Measurements from ENCODE around the gene HSPBAP1. TPM values are rescaled to one million over a fixed set of nuclear protein-coding genes. Genes with fewer than 3 reads are reported as not detected.

HSPBAP1 gene
- total RNA-seq, 4 donors from 2014 or later, result 1.2 to 22.8 (median 10.3) TPM

DNA sequence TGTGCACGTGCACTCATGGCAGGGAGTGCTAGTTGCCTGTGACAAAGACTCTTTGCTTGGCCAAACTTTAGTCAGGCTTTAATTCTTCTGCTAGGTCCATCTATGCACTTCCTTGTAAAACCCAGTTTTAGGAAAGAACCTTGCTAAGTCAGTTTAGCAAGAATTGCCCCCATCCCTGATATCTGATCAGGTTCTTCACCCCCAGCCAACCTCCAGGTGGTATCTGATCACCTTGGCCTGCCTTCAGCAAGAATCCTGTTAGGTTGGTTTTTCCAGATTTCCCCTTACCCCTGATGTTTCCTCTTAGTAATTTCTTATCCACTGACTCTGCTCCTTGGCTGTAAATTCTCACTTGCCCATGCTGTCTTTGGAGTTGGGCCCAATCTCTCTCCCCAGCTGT, 8.4 kb downstream of the HSPBAP1 start:
- no peak for DNase-seq
- Histone ChIP-seq H3K27me3 (no peaks in the 10 kb centered on the region), H3K9me3 (no peaks in the 10 kb centered on the region), H3K27ac (no peak overlapping the region), H3K4me3 (no peak overlapping the region), H3K4me1 (peaks cover 0 to 34% (median 8%) of the 10 kb centered on the region in 4 donors), H3K36me3 (no peaks in the 10 kb centered on the region)
- in situ Hi-C loops (cut with MboI; ENCODE audit: low pct_ligation_motif_present in 1 of 4, low pct_unique_long_range_greater_than_20kb in 1 of 4, low sequenced_read_pairs in 3 of 4), result no loop called here
- TF ChIP-seq POLR2A (IDR thresholded peaks at IDR 0.05), result no peak
- TF ChIP-seq POLR2AphosphoS5 (IDR thresholded peaks at IDR 0.05), result no peak
- TF ChIP-seq, protein P1, sequence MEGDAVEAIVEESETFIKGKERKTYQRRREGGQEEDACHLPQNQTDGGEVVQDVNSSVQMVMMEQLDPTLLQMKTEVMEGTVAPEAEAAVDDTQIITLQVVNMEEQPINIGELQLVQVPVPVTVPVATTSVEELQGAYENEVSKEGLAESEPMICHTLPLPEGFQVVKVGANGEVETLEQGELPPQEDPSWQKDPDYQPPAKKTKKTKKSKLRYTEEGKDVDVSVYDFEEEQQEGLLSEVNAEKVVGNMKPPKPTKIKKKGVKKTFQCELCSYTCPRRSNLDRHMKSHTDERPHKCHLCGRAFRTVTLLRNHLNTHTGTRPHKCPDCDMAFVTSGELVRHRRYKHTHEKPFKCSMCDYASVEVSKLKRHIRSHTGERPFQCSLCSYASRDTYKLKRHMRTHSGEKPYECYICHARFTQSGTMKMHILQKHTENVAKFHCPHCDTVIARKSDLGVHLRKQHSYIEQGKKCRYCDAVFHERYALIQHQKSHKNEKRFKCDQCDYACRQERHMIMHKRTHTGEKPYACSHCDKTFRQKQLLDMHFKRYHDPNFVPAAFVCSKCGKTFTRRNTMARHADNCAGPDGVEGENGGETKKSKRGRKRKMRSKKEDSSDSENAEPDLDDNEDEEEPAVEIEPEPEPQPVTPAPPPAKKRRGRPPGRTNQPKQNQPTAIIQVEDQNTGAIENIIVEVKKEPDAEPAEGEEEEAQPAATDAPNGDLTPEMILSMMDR (IDR thresholded peaks at IDR 0.05), result no peak
- no peak for TF ChIP-seq EP300 (IDR thresholded peaks at IDR 0.05; ENCODE audit: low read depth)
- intact Hi-C loops (cut with DNase I; ENCODE audit: low total_unique reads), result no loop called here
- 76 to 86% methylated on average over 1 of the region's 1 CpG for WGBS, 2 donors (ENCODE audit: low coverage in 1 of 2)

DNA sequence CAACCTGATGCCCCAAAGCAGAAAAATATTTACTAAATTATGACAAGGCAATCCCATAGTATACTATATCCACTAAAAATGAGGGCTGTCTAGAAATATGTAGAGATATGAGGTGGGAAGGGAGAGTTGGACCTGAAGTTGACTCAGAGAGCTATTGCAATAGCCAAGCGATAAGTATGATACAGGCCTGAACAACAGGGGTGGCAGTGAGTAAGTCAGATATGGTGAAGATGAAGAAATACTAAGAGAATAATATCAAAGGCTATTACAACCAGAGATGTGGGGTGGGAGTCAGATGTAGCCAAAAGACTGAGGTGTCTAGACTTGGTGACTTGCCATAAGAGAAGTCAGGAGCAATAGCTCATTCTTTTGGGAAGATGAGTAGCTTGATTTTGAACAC, 9.2 kb downstream of the HSPBAP1 start:
- WGBS, 2 donors (ENCODE audit: low coverage in 1 of 2), result 94% methylated on average over 1 of the region's 1 CpG
- Histone ChIP-seq H3K27me3 (no peaks in the 10 kb centered on the region), H3K4me1 (peaks cover 0 to 34% (median 8%) of the 10 kb centered on the region in 4 donors), H3K9me3 (no peaks in the 10 kb centered on the region), H3K36me3 (no peaks in the 10 kb centered on the region), H3K4me3 (no peak overlapping the region), H3K27ac (no peak overlapping the region)
- intact Hi-C loops (cut with DNase I; ENCODE audit: low total_unique reads) (no loop called here), in situ Hi-C loops (cut with MboI; ENCODE audit: low pct_ligation_motif_present in 1 of 4, low pct_unique_long_range_greater_than_20kb in 1 of 4, low sequenced_read_pairs in 3 of 4) (no loop called here)
- TF ChIP-seq EP300 (IDR thresholded peaks at IDR 0.05; ENCODE audit: low read depth) (no peak), POLR2A (IDR thresholded peaks at IDR 0.05) (no peak), POLR2AphosphoS5 (IDR thresholded peaks at IDR 0.05) (no peak)
- TF ChIP-seq, protein P1 (IDR thresholded peaks at IDR 0.05), result no peak
- no peak for DNase-seq

DNA sequence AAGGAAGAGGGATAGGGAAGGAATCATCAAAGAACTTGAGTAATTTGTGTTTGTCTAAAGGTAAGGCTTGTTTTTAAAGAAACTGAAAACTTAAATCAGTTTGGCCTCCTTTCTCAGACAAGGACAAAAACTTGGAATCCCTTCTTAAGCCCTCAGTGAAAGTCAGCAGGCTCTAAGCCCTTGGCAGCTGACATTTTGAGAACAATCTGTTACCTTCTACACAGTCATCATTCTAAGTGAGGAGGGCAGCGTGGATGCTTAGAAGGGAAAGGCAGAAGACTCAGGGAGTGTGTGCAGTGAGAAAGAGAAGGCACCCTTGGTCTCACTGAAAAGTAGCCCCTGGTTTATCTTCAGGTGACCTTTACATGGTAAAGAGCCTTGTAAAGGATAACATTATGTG, 10.8 kb downstream of the HSPBAP1 start:
- no peaks in the 10 kb centered on the region for H3K27me3 ChIP-seq
- no peak for DNase-seq
- 88% methylated on average over 1 of the region's 1 CpG; no CpG with 5 or more reads in 1 of the 2 donors for WGBS, 2 donors (ENCODE audit: low coverage in 1 of 2)
- H3K27ac ChIP-seq, result no peak overlapping the region
- no peak overlapping the region for H3K4me3 ChIP-seq
- TF ChIP-seq POLR2AphosphoS5 (IDR thresholded peaks at IDR 0.05) (no peak), POLR2A (IDR thresholded peaks at IDR 0.05) (no peak), EP300 (IDR thresholded peaks at IDR 0.05; ENCODE audit: low read depth) (no peak)
- TF ChIP-seq, protein P1 (IDR thresholded peaks at IDR 0.05), result no peak
- H3K4me1 ChIP-seq, result peaks cover 0 to 29% (median 4%) of the 10 kb centered on the region in 4 donors
- H3K36me3 ChIP-seq, result no peaks in the 10 kb centered on the region
- no peaks in the 10 kb centered on the region for H3K9me3 ChIP-seq
- in situ Hi-C loops (cut with MboI; ENCODE audit: low pct_ligation_motif_present in 1 of 4, low pct_unique_long_range_greater_than_20kb in 1 of 4, low sequenced_read_pairs in 3 of 4) (no loop called here), intact Hi-C loops (cut with DNase I; ENCODE audit: low total_unique reads) (no loop called here)

DNA sequence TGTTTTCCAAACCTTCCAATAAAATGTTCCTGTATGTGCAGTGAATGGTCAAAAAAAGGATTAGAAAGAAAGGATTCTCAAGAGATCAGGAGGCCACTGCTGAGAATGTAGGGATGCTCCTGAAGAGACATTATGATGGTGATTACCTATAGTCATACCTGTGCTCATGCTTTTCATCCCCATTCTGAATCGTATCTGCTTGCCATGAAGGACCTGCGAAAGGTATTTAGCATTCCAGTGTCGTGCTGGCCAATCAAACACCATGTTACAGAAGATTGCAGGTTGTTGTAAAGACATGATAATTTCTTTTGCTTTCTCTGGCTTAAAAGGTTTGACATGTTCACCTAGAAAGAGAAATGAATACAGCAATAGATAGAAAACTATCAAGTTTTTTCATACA, 16.1 kb downstream of the HSPBAP1 start:
- Histone ChIP-seq H3K9me3 (no peaks in the 10 kb centered on the region), H3K27me3 (no peaks in the 10 kb centered on the region), H3K4me1 (no peaks in the 10 kb centered on the region), H3K4me3 (no peak overlapping the region), H3K36me3 (no peaks in the 10 kb centered on the region), H3K27ac (no peak overlapping the region)
- WGBS, 2 donors (ENCODE audit: low coverage in 1 of 2), result 93% methylated on average over 3 of the region's 3 CpGs
- in situ Hi-C loops (cut with MboI; ENCODE audit: low pct_ligation_motif_present in 1 of 4, low pct_unique_long_range_greater_than_20kb in 1 of 4, low sequenced_read_pairs in 3 of 4) (no loop called here), intact Hi-C loops (cut with DNase I; ENCODE audit: low total_unique reads) (no loop called here)
- no peak for DNase-seq
- TF ChIP-seq POLR2AphosphoS5 (IDR thresholded peaks at IDR 0.05) (no peak), POLR2A (IDR thresholded peaks at IDR 0.05) (no peak), EP300 (IDR thresholded peaks at IDR 0.05; ENCODE audit: low read depth) (no peak)
- TF ChIP-seq, protein P1 (IDR thresholded peaks at IDR 0.05), result no peak
